ENCODE measurements around the gene STK32B.
A peak's percentile ranks its signal among the peaks of the same experiment; 100 is the strongest.

The STK32B gene

GRCh38 chr4:5018096-5018495 is 33.2 kb upstream of the STK32B start:
- 40% methylated on average over 2 of the region's 2 CpGs for WGBS
- H3K27me3 ChIP-seq (ENCODE audit: insufficient read depth, low read length), result no peaks in the 10 kb centered on the region

GRCh38 chr4:5018603-5019002 is 32.7 kb upstream of the STK32B start:
- Histone ChIP-seq H3K9me3 (ENCODE audit: insufficient read depth, low read depth, low read length) (no peaks in the 10 kb centered on the region), H3K36me3 (ENCODE audit: insufficient read depth, low read length) (no peaks in the 10 kb centered on the region), H3K27ac (ENCODE audit: low read depth, low read length) (no peak overlapping the region), H3K9ac (ENCODE audit: low read depth, low read length) (no peak overlapping the region), H3K27me3 (ENCODE audit: insufficient read depth, low read length) (no peaks in the 10 kb centered on the region), H3K4me1 (ENCODE audit: insufficient read depth, low read length) (peaks cover 8% of the 10 kb centered on the region; the same call in 1 of the 2 replicates), H3K4me3 (ENCODE audit: low read length) (no peak overlapping the region; the same call in 1 of the 2 replicates)
- WGBS, result 64% methylated on average over 6 of the region's 6 CpGs

More at GRCh38 chr4:5018096-5018495, 33.2 kb upstream of the STK32B start:
- Histone ChIP-seq H3K4me3 (ENCODE audit: low read length) (no peak overlapping the region), H3K9ac (ENCODE audit: low read depth, low read length) (no peak overlapping the region), H3K4me1 (ENCODE audit: insufficient read depth, low read length) (peaks cover 8% of the 10 kb centered on the region; the same call in 1 of the 2 replicates), H3K36me3 (ENCODE audit: insufficient read depth, low read length) (no peaks in the 10 kb centered on the region), H3K27ac (ENCODE audit: low read depth, low read length) (no peak overlapping the region), H3K9me3 (ENCODE audit: insufficient read depth, low read depth, low read length) (no peaks in the 10 kb centered on the region)

GRCh38 chr4:5019274-5019673 is 32.0 kb upstream of the STK32B start, which contains the start of gene CYTL1:
Gene CYTL1, minus strand, starts transcription at chr4:5019458. Its CDS starts 13 bp downstream, at chr4:5019445.
- H3K9ac ChIP-seq (ENCODE audit: low read depth, low read length), result no peak within 1 kb of the TSS
- H3K36me3 ChIP-seq (ENCODE audit: insufficient read depth, low read length), result no peaks in the 10 kb centered on the region
- H3K4me1 ChIP-seq (ENCODE audit: insufficient read depth, low read length), result peaks cover 8% of the 10 kb centered on the region; the same call in 1 of the 2 replicates
- no peak within 1 kb of the TSS for H3K27ac ChIP-seq (ENCODE audit: low read depth, low read length)
- peak within 1 kb of the TSS; percentile 23 for H3K4me3 ChIP-seq (ENCODE audit: low read length)
- H3K27me3 ChIP-seq (ENCODE audit: insufficient read depth, low read length), result no peaks in the 10 kb centered on the region
- WGBS, result 51% methylated on average over 28 of the region's 28 CpGs
- H3K9me3 ChIP-seq (ENCODE audit: insufficient read depth, low read depth, low read length), result no peaks in the 10 kb centered on the region

GRCh38 chr4:5019796-5020195 is 31.5 kb upstream of the STK32B start:
- no peaks in the 10 kb centered on the region for H3K36me3 ChIP-seq (ENCODE audit: insufficient read depth, low read length)

GRCh38 chr4:5020341-5020740 is 30.9 kb upstream of the STK32B start:
- WGBS, result 96% methylated on average over 1 of the region's 1 CpG
- no peaks in the 10 kb centered on the region for H3K36me3 ChIP-seq (ENCODE audit: insufficient read depth, low read length)
- H3K9ac ChIP-seq (ENCODE audit: low read depth, low read length), result no peak overlapping the region
- no peak overlapping the region for H3K4me3 ChIP-seq (ENCODE audit: low read length)
- H3K27me3 ChIP-seq (ENCODE audit: insufficient read depth, low read length), result no peaks in the 10 kb centered on the region
- H3K27ac ChIP-seq (ENCODE audit: low read depth, low read length), result no peak overlapping the region
- H3K9me3 ChIP-seq (ENCODE audit: insufficient read depth, low read depth, low read length), result no peaks in the 10 kb centered on the region
- peaks cover 8% of the 10 kb centered on the region; the same call in 1 of the 2 replicates for H3K4me1 ChIP-seq (ENCODE audit: insufficient read depth, low read length)

More at GRCh38 chr4:5019796-5020195, 31.5 kb upstream of the STK32B start:
- WGBS, result 92% methylated on average over 8 of the region's 12 CpGs
- Histone ChIP-seq H3K4me1 (ENCODE audit: insufficient read depth, low read length) (peaks cover 8% of the 10 kb centered on the region; the same call in 1 of the 2 replicates), H3K27ac (ENCODE audit: low read depth, low read length) (no peak overlapping the region), H3K4me3 (ENCODE audit: low read length) (no peak overlapping the region), H3K9ac (ENCODE audit: low read depth, low read length) (no peak overlapping the region), H3K9me3 (ENCODE audit: insufficient read depth, low read depth, low read length) (no peaks in the 10 kb centered on the region), H3K27me3 (ENCODE audit: insufficient read depth, low read length) (no peaks in the 10 kb centered on the region)

GRCh38 chr4:5021546-5021945 is 29.7 kb upstream of the STK32B start:
- Histone ChIP-seq H3K9ac (ENCODE audit: low read depth, low read length) (no peak overlapping the region), H3K36me3 (ENCODE audit: insufficient read depth, low read length) (no peaks in the 10 kb centered on the region), H3K9me3 (ENCODE audit: insufficient read depth, low read depth, low read length) (no peaks in the 10 kb centered on the region), H3K27ac (ENCODE audit: low read depth, low read length) (no peak overlapping the region), H3K27me3 (ENCODE audit: insufficient read depth, low read length) (no peaks in the 10 kb centered on the region), H3K4me1 (ENCODE audit: insufficient read depth, low read length) (peaks cover 8% of the 10 kb centered on the region; the same call in 1 of the 2 replicates), H3K4me3 (ENCODE audit: low read length) (no peak overlapping the region)
- WGBS, result 89% methylated on average over 2 of the region's 3 CpGs

DNA sequence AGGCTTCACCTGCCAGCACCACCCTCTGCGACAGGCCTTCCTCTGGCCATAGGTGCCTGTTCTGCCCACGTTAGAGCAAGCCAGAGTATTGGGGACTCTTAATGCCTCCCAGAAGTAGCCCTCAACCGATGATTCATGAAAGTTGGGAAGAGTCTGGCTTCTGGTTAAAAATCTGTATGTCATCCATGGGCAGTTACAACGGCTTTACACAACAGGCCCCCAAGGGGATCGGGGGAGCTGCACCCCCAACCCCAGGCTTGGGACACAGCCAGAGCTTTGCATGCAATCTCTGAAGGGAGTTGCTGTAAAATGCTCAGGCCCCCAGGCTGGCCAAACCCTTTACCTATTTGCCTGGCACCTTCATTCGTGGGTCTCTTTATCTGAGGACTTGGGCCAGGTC is 26.6 kb upstream of the STK32B start:
- Histone ChIP-seq H3K27ac (ENCODE audit: low read depth, low read length) (no peak overlapping the region), H3K9ac (ENCODE audit: low read depth, low read length) (no peak overlapping the region), H3K9me3 (ENCODE audit: insufficient read depth, low read depth, low read length) (no peaks in the 10 kb centered on the region), H3K4me1 (ENCODE audit: insufficient read depth, low read length) (no peaks in the 10 kb centered on the region), H3K4me3 (ENCODE audit: low read length) (no peak overlapping the region), H3K27me3 (ENCODE audit: insufficient read depth, low read length) (no peaks in the 10 kb centered on the region), H3K36me3 (ENCODE audit: insufficient read depth, low read length) (no peaks in the 10 kb centered on the region)
- WGBS, result 94% methylated on average over 6 of the region's 6 CpGs

DNA sequence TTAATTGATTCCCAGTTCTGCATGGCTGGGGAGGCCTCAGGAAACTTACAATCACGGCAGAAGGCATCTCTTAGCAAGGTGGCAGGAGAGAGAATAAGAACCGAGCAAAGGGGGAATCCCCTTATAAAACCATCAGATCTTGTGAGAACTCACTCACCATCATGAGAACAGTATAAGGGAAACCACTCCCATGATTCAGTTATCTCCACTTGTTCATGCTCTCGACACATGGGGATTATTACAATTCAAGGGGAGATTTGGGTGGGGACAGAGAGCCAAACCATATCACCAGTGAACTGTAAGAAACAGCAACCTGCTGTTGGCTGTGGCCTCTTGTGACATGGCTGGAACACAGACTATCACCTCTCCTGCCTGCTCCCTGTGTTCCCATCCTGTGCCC is 24.9 kb upstream of the STK32B start:
- H3K36me3 ChIP-seq (ENCODE audit: insufficient read depth, low read length), result no peaks in the 10 kb centered on the region
- H3K9me3 ChIP-seq (ENCODE audit: insufficient read depth, low read depth, low read length), result no peaks in the 10 kb centered on the region
- H3K9ac ChIP-seq (ENCODE audit: low read depth, low read length), result no peak overlapping the region
- H3K27me3 ChIP-seq (ENCODE audit: insufficient read depth, low read length), result no peaks in the 10 kb centered on the region
- H3K4me3 ChIP-seq (ENCODE audit: low read length), result no peak overlapping the region
- 92% methylated on average over 3 of the region's 3 CpGs for WGBS
- H3K27ac ChIP-seq (ENCODE audit: low read depth, low read length), result no peak overlapping the region
- no peaks in the 10 kb centered on the region for H3K4me1 ChIP-seq (ENCODE audit: insufficient read depth, low read length)

GRCh38 chr4:5027346-5027745 is 23.9 kb upstream of the STK32B start:
- H3K9me3 ChIP-seq (ENCODE audit: insufficient read depth, low read depth, low read length), result no peaks in the 10 kb centered on the region
- H3K36me3 ChIP-seq (ENCODE audit: insufficient read depth, low read length), result no peaks in the 10 kb centered on the region
- no peak overlapping the region for H3K4me3 ChIP-seq (ENCODE audit: low read length)
- no peaks in the 10 kb centered on the region for H3K27me3 ChIP-seq (ENCODE audit: insufficient read depth, low read length)
- no peak overlapping the region for H3K27ac ChIP-seq (ENCODE audit: low read depth, low read length)
- no peaks in the 10 kb centered on the region for H3K4me1 ChIP-seq (ENCODE audit: insufficient read depth, low read length)
- H3K9ac ChIP-seq (ENCODE audit: low read depth, low read length), result no peak overlapping the region

GRCh38 chr4:5028480-5028879 is 22.8 kb upstream of the STK32B start:
- Histone ChIP-seq H3K27me3 (ENCODE audit: insufficient read depth, low read length) (no peaks in the 10 kb centered on the region), H3K4me3 (ENCODE audit: low read length) (no peak overlapping the region), H3K9me3 (ENCODE audit: insufficient read depth, low read depth, low read length) (no peaks in the 10 kb centered on the region), H3K27ac (ENCODE audit: low read depth, low read length) (no peak overlapping the region), H3K9ac (ENCODE audit: low read depth, low read length) (no peak overlapping the region), H3K4me1 (ENCODE audit: insufficient read depth, low read length) (no peaks in the 10 kb centered on the region), H3K36me3 (ENCODE audit: insufficient read depth, low read length) (no peaks in the 10 kb centered on the region)
- WGBS, result 97% methylated on average over 2 of the region's 2 CpGs

- H3K4me1 ChIP-seq (ENCODE audit: insufficient read depth, low read length), result no peaks in the 10 kb centered on the region
- no peak overlapping the region for H3K9ac ChIP-seq (ENCODE audit: low read depth, low read length)
- WGBS, result 92% methylated on average over 7 of the region's 8 CpGs
These were observed 21.8 kb upstream of the STK32B start for GRCh38 chr4:5029447-5029846.

GRCh38 chr4:5030221-5030620 is 21.1 kb upstream of the STK32B start:
- Histone ChIP-seq H3K4me1 (ENCODE audit: insufficient read depth, low read length) (no peaks in the 10 kb centered on the region), H3K27ac (ENCODE audit: low read depth, low read length) (no peak overlapping the region), H3K4me3 (ENCODE audit: low read length) (no peak overlapping the region), H3K9ac (ENCODE audit: low read depth, low read length) (no peak overlapping the region), H3K27me3 (ENCODE audit: insufficient read depth, low read length) (no peaks in the 10 kb centered on the region), H3K9me3 (ENCODE audit: insufficient read depth, low read depth, low read length) (no peaks in the 10 kb centered on the region), H3K36me3 (ENCODE audit: insufficient read depth, low read length) (no peaks in the 10 kb centered on the region)
- WGBS, result 93% methylated on average over 4 of the region's 4 CpGs

More at GRCh38 chr4:5029447-5029846, 21.8 kb upstream of the STK32B start:
- no peaks in the 10 kb centered on the region for H3K9me3 ChIP-seq (ENCODE audit: insufficient read depth, low read depth, low read length)
- no peaks in the 10 kb centered on the region for H3K36me3 ChIP-seq (ENCODE audit: insufficient read depth, low read length)
- no peak overlapping the region for H3K4me3 ChIP-seq (ENCODE audit: low read length)
- H3K27ac ChIP-seq (ENCODE audit: low read depth, low read length), result no peak overlapping the region
- no peaks in the 10 kb centered on the region for H3K27me3 ChIP-seq (ENCODE audit: insufficient read depth, low read length)

Data from HUES64 (cell line).